Skeletal muscle tissue (tissue), 4 donors: Measurements from ENCODE around the gene ITIH2. TPM values are rescaled to one million over a fixed set of nuclear protein-coding genes. Genes with fewer than 3 reads are reported as not detected.
"Not testable (repeated sequence)": the region's sequence is repeated elsewhere in the genome, so short reads cannot be mapped to it uniquely, and the experiment has no call there.

Experiments used
- H3K27ac ChIP-seq: one replicate; pipeline ENCODE4 v1.7.0; 2013; ENCODE audit warnings: mild to moderate bottlenecking, low read depth, low read length, inconsistent platforms
- H3K27me3 ChIP-seq, 3 donors: one replicate each; pipeline ENCODE4 v1.7.0; 2013; ENCODE audit warnings: low read length in 3 of 3; ENCODE audit not compliant: control insufficient read depth in 3 of 3, insufficient read depth in 3 of 3
- H3K36me3 ChIP-seq, 3 donors: one replicate each; pipeline ENCODE4 v1.7.0; 2013; ENCODE audit warnings: low read length in 3 of 3; ENCODE audit not compliant: control insufficient read depth in 3 of 3, insufficient read depth in 3 of 3
- H3K4me1 ChIP-seq, 3 donors: one replicate each; pipeline ENCODE4 v1.7.0; 2013; ENCODE audit warnings: low read length in 3 of 3, mild to moderate bottlenecking in 3 of 3; ENCODE audit not compliant: control insufficient read depth in 3 of 3, insufficient read depth in 3 of 3
- H3K4me3 ChIP-seq, 3 donors: one replicate each; pipeline ENCODE4 v1.7.0; 2013; ENCODE audit warnings: low read length in 3 of 3
- H3K9ac ChIP-seq, 3 donors: one replicate each; pipeline ENCODE4 v1.7.0; 2013; ENCODE audit warnings: low read length in 3 of 3, mild to moderate bottlenecking in 3 of 3, moderate library complexity in 2 of 3, low read depth in 1 of 3
- H3K9me3 ChIP-seq, 3 donors: one replicate each; pipeline ENCODE4 v1.7.0; 2013; ENCODE audit warnings: low read length in 3 of 3; ENCODE audit not compliant: control insufficient read depth in 3 of 3
- total RNA-seq: library from RNA; depleted of rRNA; stranded (reverse); fragments of >200 nt; gene quantifications from one replicate; pipeline ENCODE4 v1.2.3, GENCODE V29; 2014
- donor health status: Osteomylitis.

Gene ITIH2
- total RNA-seq, 1 donor from 2014 or later = 1.6 TPM

GRCh38 chr10:7692368-7692767, 10.7 kb upstream of the ITIH2 start:
- H3K36me3 ChIP-seq, H3K9me3 ChIP-seq, H3K4me1 ChIP-seq, H3K4me3 ChIP-seq, H3K9ac ChIP-seq, H3K27ac ChIP-seq, H3K27me3 ChIP-seq: not testable (repeated sequence)

GRCh38 chr10:7693194-7693593, 9.9 kb upstream of the ITIH2 start:
- not testable (repeated sequence) for H3K36me3 ChIP-seq, H3K4me1 ChIP-seq, H3K27me3 ChIP-seq, H3K9me3 ChIP-seq, H3K4me3 ChIP-seq, H3K27ac ChIP-seq, H3K9ac ChIP-seq

- Histone ChIP-seq H3K9ac (no peak overlapping the region), H3K4me3 (no peak overlapping the region), H3K4me1 (no peaks in the 10 kb centered on the region), H3K36me3 (no peaks in the 10 kb centered on the region), H3K9me3 (peaks cover 0 to 4% (median 0%) of the 10 kb centered on the region in 3 donors), H3K27me3 (no peaks in the 10 kb centered on the region), H3K27ac (no peak overlapping the region)
Observed at GRCh38 chr10:7696545-7696944, 6.6 kb upstream of the ITIH2 start.

- Histone ChIP-seq H3K4me1 (no peaks in the 10 kb centered on the region), H3K4me3 (no peak overlapping the region), H3K9me3 (no peaks in the 10 kb centered on the region), H3K9ac (no peak overlapping the region), H3K27me3 (peaks cover 0 to 4% (median 2%) of the 10 kb centered on the region in 3 donors), H3K27ac (no peak overlapping the region), H3K36me3 (no peaks in the 10 kb centered on the region)
Observed at GRCh38 chr10:7697426-7697825, 5.7 kb upstream of the ITIH2 start.

- Histone ChIP-seq H3K27ac (no peak overlapping the region), H3K9me3 (no peaks in the 10 kb centered on the region), H3K4me3 (no peak overlapping the region), H3K4me1 (no peaks in the 10 kb centered on the region), H3K27me3 (peaks cover 3 to 6% (median 5%) of the 10 kb centered on the region in 3 donors), H3K9ac (no peak overlapping the region), H3K36me3 (no peaks in the 10 kb centered on the region)
Observed at GRCh38 chr10:7700577-7701125, 2.5 kb upstream of the ITIH2 start.

GRCh38 chr10:7701158-7701742, 1.9 kb upstream of the ITIH2 start:
- no peaks in the 10 kb centered on the region for H3K4me1 ChIP-seq
- H3K9ac ChIP-seq = no peak overlapping the region
- H3K36me3 ChIP-seq = no peaks in the 10 kb centered on the region
- no peak overlapping the region for H3K4me3 ChIP-seq
- no peak overlapping the region for H3K27ac ChIP-seq
- H3K27me3 ChIP-seq = peaks cover 3 to 8% (median 7%) of the 10 kb centered on the region in 3 donors
- no peaks in the 10 kb centered on the region for H3K9me3 ChIP-seq

- H3K27me3 ChIP-seq = peaks cover 3 to 9% (median 7%) of the 10 kb centered on the region in 3 donors
- no peaks in the 10 kb centered on the region for H3K4me1 ChIP-seq
- H3K27ac ChIP-seq = no peak overlapping the region
- no peaks in the 10 kb centered on the region for H3K9me3 ChIP-seq
- H3K4me3 ChIP-seq = no peak overlapping the region
- H3K9ac ChIP-seq = no peak overlapping the region
- H3K36me3 ChIP-seq = no peaks in the 10 kb centered on the region
Observed at GRCh38 chr10:7702288-7702812, 766 bp upstream of the ITIH2 start.

- Histone ChIP-seq H3K9ac (no peak overlapping the region), H3K9me3 (no peaks in the 10 kb centered on the region), H3K27ac (no peak overlapping the region), H3K36me3 (no peaks in the 10 kb centered on the region), H3K27me3 (peaks cover 3 to 9% (median 7%) of the 10 kb centered on the region in 3 donors), H3K4me3 (no peak overlapping the region), H3K4me1 (no peaks in the 10 kb centered on the region)
Observed at GRCh38 chr10:7704071-7705016, 1.2 kb downstream of the ITIH2 start.

- no peaks in the 10 kb centered on the region for H3K36me3 ChIP-seq
- H3K9ac ChIP-seq = no peak overlapping the region
- H3K4me3 ChIP-seq = no peak overlapping the region
- no peaks in the 10 kb centered on the region for H3K9me3 ChIP-seq
- peaks cover 3 to 9% (median 7%) of the 10 kb centered on the region in 3 donors for H3K27me3 ChIP-seq
- H3K4me1 ChIP-seq = no peaks in the 10 kb centered on the region
- no peak overlapping the region for H3K27ac ChIP-seq
Observed at GRCh38 chr10:7705341-7705740, 2.2 kb downstream of the ITIH2 start.
